ENCODE results near the gene PLXNA1. TPM values are rescaled to one million over a fixed set of nuclear protein-coding genes. Genes with fewer than 3 reads are reported as not detected.

Gene PLXNA1
- total and polyA plus RNA-seq, 2 experiments from 2014 or later: 11.0 to 73.5 TPM

DNA sequence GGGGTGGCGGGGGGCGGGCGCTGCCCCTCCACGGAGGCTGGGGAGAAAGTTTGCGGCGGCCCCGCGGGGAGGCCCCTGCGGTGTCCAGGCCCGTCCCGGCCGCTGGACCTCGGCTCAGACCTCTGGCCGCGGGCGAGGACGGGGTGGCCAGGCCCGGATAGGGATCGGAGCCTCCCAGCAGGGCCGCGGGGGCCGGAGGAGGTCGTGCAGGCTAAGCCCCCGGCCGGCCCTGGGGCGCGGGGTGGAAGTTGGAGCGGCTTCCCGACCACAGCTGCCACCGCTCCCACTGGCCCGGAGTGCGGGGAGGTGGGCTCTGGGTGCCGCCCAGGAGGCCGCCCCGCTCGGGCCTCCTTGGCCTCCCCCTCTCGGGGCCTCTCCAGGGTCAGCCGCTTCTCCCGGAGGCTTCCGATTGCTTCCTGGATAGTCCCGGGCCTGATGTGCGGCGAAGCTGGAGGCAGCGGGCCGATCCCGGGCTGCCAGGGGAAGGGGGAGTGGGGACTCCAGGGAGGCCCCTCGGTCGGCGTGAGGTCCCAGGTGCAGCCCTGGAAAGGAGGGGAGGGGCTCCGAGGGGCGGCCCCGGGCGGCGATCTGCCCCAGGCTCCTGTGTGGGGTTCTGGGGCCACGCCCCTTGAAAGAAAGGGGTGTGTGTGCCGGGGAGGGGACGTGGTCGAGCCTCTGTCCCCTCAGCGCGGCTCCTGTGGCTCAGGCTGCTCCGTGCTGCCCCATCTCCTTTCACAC, 907 bp downstream of the PLXNA1 start:
- no peaks in the 10 kb centered on the region; the same call in 2 of the 3 replicates for H3K36me3 Mint-ChIP-seq (ENCODE audit: low read depth)
- peak; percentile 69 for ATAC-seq
- no peak overlapping the region for H2AFZ ChIP-seq
- H3K9me3 Mint-ChIP-seq: no peaks in the 10 kb centered on the region
- DNase-seq (ENCODE audit: low spot score): peak; percentile 87
- peaks cover 4% of the 10 kb centered on the region for H3K4me1 ChIP-seq (ENCODE audit: insufficient read depth)
- no peaks in the 10 kb centered on the region for H3K36me3 ChIP-seq (ENCODE audit: insufficient read depth)
- no peaks in the 10 kb centered on the region; the same call in 1 of the 2 replicates for H4K20me1 ChIP-seq (replicated peaks; ENCODE audit: insufficient read depth)
- no peaks in the 10 kb centered on the region for H3F3A ChIP-seq (replicated peaks; ENCODE audit: low read depth)
- no peak overlapping the region for H3K27ac ChIP-seq (ENCODE audit: low read depth)
- no peaks in the 10 kb centered on the region for H3K9me2 ChIP-seq (ENCODE audit: insufficient read depth)
- peak overlapping the region; percentile 63 for H3K4me3 Mint-ChIP-seq
- H3K4me3 ChIP-seq: peak overlapping the region; percentile 72
- TF ChIP-seq, protein P1, sequence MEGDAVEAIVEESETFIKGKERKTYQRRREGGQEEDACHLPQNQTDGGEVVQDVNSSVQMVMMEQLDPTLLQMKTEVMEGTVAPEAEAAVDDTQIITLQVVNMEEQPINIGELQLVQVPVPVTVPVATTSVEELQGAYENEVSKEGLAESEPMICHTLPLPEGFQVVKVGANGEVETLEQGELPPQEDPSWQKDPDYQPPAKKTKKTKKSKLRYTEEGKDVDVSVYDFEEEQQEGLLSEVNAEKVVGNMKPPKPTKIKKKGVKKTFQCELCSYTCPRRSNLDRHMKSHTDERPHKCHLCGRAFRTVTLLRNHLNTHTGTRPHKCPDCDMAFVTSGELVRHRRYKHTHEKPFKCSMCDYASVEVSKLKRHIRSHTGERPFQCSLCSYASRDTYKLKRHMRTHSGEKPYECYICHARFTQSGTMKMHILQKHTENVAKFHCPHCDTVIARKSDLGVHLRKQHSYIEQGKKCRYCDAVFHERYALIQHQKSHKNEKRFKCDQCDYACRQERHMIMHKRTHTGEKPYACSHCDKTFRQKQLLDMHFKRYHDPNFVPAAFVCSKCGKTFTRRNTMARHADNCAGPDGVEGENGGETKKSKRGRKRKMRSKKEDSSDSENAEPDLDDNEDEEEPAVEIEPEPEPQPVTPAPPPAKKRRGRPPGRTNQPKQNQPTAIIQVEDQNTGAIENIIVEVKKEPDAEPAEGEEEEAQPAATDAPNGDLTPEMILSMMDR (conservative IDR thresholded peaks at IDR 0.05; ENCODE audit: low read depth in 2 of 2): no peak
- no peak for TF ChIP-seq ZNF331 (CRISPR knock-in tag; IDR thresholded peaks at IDR 0.05; ENCODE audit: low read depth)
- TF ChIP-seq, protein P2, sequence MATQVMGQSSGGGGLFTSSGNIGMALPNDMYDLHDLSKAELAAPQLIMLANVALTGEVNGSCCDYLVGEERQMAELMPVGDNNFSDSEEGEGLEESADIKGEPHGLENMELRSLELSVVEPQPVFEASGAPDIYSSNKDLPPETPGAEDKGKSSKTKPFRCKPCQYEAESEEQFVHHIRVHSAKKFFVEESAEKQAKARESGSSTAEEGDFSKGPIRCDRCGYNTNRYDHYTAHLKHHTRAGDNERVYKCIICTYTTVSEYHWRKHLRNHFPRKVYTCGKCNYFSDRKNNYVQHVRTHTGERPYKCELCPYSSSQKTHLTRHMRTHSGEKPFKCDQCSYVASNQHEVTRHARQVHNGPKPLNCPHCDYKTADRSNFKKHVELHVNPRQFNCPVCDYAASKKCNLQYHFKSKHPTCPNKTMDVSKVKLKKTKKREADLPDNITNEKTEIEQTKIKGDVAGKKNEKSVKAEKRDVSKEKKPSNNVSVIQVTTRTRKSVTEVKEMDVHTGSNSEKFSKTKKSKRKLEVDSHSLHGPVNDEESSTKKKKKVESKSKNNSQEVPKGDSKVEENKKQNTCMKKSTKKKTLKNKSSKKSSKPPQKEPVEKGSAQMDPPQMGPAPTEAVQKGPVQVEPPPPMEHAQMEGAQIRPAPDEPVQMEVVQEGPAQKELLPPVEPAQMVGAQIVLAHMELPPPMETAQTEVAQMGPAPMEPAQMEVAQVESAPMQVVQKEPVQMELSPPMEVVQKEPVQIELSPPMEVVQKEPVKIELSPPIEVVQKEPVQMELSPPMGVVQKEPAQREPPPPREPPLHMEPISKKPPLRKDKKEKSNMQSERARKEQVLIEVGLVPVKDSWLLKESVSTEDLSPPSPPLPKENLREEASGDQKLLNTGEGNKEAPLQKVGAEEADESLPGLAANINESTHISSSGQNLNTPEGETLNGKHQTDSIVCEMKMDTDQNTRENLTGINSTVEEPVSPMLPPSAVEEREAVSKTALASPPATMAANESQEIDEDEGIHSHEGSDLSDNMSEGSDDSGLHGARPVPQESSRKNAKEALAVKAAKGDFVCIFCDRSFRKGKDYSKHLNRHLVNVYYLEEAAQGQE (IDR thresholded peaks at IDR 0.05; ENCODE audit: unreplicated experiment): no peak
- 0 out of 2 replicates have a peak, but pooled peaks cover 10% of the 10 kb centered on the region for H3K27me3 ChIP-seq (ENCODE audit: insufficient read depth)
- peak overlapping the region; percentile 84 for H3K4me2 ChIP-seq
- no peak overlapping the region for H3K27ac Mint-ChIP-seq
- H3K4me1 Mint-ChIP-seq: peaks cover 6% of the 10 kb centered on the region
- H3K27me3 Mint-ChIP-seq (ENCODE audit: insufficient read depth, low read depth, poor library complexity): peaks cover 21% of the 10 kb centered on the region
- peaks cover 38% of the 10 kb centered on the region for H3K79me2 ChIP-seq (replicated peaks; ENCODE audit: insufficient read depth)

DNA sequence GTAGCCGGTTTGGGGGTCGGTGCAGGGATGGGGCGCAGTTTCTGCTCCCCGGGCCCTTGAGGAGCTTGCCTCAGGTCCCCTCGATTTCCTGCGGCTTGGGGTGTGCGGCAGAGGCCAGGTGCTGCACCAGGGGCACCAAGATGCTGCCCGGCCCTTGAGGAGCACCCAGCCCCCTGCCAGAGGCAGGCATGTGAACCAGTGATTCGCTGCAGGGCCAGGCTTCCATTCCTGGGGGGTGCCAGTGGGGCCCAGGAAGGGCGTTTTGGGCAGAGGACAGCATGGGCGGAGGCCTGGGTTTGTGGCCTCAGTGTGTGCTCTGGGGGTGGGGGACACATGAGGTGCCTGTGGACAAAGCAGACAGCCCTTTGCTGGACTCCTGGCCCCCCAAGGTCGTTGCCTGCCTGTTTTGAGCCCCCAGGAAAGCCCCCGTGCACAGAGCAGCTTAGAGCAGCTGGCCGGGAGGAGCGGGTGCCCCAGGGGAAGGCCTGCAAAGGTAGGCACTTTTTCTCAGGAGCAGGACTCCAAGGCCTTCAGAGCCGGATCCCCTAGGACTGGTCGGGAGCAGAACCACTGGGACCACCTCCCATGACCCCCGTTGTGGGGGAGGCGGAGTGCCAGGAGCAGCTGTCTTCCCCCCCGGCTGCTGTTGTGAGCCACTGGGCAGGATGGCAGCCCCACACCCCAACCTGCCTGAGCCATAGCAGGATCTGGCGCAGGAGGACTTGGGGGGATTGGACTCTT, 1.6 kb downstream of the PLXNA1 start:
- H2AFZ ChIP-seq: no peak overlapping the region
- peak overlapping the region; percentile 63 for H3K4me3 Mint-ChIP-seq
- H3K27me3 Mint-ChIP-seq (ENCODE audit: insufficient read depth, low read depth, poor library complexity): peaks cover 23% of the 10 kb centered on the region
- H3K27me3 ChIP-seq (ENCODE audit: insufficient read depth): 0 out of 2 replicates have a peak, but pooled peaks cover 10% of the 10 kb centered on the region
- H3K36me3 ChIP-seq (ENCODE audit: insufficient read depth): no peaks in the 10 kb centered on the region
- no peak overlapping the region for H3K27ac Mint-ChIP-seq
- no peaks in the 10 kb centered on the region for H3F3A ChIP-seq (replicated peaks; ENCODE audit: low read depth)
- peaks cover 4% of the 10 kb centered on the region for H3K4me1 ChIP-seq (ENCODE audit: insufficient read depth)
- TF ChIP-seq, protein P3, sequence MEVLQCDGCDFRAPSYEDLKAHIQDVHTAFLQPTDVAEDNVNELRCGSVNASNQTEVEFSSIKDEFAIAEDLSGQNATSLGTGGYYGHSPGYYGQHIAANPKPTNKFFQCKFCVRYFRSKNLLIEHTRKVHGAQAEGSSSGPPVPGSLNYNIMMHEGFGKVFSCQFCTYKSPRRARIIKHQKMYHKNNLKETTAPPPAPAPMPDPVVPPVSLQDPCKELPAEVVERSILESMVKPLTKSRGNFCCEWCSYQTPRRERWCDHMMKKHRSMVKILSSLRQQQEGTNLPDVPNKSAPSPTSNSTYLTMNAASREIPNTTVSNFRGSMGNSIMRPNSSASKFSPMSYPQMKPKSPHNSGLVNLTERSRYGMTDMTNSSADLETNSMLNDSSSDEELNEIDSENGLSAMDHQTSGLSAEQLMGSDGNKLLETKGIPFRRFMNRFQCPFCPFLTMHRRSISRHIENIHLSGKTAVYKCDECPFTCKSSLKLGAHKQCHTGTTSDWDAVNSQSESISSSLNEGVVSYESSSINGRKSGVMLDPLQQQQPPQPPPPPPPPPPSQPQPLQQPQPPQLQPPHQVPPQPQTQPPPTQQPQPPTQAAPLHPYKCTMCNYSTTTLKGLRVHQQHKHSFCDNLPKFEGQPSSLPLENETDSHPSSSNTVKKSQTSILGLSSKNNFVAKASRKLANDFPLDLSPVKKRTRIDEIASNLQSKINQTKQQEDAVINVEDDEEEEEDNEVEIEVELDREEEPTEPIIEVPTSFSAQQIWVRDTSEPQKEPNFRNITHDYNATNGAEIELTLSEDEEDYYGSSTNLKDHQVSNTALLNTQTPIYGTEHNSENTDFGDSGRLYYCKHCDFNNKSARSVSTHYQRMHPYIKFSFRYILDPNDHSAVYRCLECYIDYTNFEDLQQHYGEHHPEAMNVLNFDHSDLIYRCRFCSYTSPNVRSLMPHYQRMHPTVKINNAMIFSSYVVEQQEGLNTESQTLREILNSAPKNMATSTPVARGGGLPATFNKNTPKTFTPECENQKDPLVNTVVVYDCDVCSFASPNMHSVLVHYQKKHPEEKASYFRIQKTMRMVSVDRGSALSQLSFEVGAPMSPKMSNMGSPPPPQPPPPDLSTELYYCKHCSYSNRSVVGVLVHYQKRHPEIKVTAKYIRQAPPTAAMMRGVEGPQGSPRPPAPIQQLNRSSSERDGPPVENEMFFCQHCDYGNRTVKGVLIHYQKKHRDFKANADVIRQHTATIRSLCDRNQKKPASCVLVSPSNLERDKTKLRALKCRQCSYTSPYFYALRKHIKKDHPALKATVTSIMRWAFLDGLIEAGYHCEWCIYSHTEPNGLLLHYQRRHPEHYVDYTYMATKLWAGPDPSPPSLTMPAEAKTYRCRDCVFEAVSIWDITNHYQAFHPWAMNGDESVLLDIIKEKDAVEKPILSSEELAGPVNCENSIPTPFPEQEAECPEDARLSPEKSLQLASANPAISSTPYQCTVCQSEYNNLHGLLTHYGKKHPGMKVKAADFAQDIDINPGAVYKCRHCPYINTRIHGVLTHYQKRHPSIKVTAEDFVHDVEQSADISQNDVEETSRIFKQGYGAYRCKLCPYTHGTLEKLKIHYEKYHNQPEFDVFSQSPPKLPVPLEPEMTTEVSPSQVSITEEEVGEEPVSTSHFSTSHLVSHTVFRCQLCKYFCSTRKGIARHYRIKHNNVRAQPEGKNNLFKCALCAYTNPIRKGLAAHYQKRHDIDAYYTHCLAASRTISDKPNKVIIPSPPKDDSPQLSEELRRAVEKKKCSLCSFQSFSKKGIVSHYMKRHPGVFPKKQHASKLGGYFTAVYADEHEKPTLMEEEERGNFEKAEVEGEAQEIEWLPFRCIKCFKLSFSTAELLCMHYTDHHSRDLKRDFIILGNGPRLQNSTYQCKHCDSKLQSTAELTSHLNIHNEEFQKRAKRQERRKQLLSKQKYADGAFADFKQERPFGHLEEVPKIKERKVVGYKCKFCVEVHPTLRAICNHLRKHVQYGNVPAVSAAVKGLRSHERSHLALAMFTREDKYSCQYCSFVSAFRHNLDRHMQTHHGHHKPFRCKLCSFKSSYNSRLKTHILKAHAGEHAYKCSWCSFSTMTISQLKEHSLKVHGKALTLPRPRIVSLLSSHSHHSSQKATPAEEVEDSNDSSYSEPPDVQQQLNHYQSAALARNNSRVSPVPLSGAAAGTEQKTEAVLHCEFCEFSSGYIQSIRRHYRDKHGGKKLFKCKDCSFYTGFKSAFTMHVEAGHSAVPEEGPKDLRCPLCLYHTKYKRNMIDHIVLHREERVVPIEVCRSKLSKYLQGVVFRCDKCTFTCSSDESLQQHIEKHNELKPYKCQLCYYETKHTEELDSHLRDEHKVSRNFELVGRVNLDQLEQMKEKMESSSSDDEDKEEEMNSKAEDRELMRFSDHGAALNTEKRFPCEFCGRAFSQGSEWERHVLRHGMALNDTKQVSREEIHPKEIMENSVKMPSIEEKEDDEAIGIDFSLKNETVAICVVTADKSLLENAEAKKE (CRISPR knock-in tag; IDR thresholded peaks at IDR 0.05): no peak
- TF ChIP-seq ZNF331 (CRISPR knock-in tag; IDR thresholded peaks at IDR 0.05; ENCODE audit: low read depth): no peak
- TF ChIP-seq EZH2 (IDR thresholded peaks at IDR 0.05; ENCODE audit: low read depth, unreplicated experiment): no peak
- peaks cover 6% of the 10 kb centered on the region for H3K4me1 Mint-ChIP-seq
- peak overlapping the region; percentile 72 for H3K4me3 ChIP-seq
- DNase-seq (ENCODE audit: low spot score): no peak
- peaks cover 6% of the 10 kb centered on the region for H3K36me3 Mint-ChIP-seq (ENCODE audit: low read depth)
- H4K20me1 ChIP-seq (replicated peaks; ENCODE audit: insufficient read depth): no peaks in the 10 kb centered on the region; the same call in 1 of the 2 replicates
- no peak overlapping the region for H3K27ac ChIP-seq (ENCODE audit: low read depth)
- no peaks in the 10 kb centered on the region for H3K9me2 ChIP-seq (ENCODE audit: insufficient read depth)
- H3K9me3 Mint-ChIP-seq: no peaks in the 10 kb centered on the region
- peak overlapping the region; percentile 84 for H3K4me2 ChIP-seq
- no peak for ATAC-seq
- peaks cover 43% of the 10 kb centered on the region for H3K79me2 ChIP-seq (replicated peaks; ENCODE audit: insufficient read depth)

Data from GM23338 (cell line).